HG02642 (cell line): ENCODE data around the gene MPDZ.
"Not testable (repeated sequence)": the region's sequence is repeated elsewhere in the genome, so short reads cannot be mapped to it uniquely, and the experiment has no call there.

Experiments
- ATAC-seq: cut with Tn5 transposase; IDR thresholded peaks from one replicate; pipeline ENCODE4 v1.9.1; 2021; ENCODE audit warnings: mild to moderate bottlenecking; ENCODE audit not compliant: unreplicated experiment, poor library complexity

Gene MPDZ

DNA sequence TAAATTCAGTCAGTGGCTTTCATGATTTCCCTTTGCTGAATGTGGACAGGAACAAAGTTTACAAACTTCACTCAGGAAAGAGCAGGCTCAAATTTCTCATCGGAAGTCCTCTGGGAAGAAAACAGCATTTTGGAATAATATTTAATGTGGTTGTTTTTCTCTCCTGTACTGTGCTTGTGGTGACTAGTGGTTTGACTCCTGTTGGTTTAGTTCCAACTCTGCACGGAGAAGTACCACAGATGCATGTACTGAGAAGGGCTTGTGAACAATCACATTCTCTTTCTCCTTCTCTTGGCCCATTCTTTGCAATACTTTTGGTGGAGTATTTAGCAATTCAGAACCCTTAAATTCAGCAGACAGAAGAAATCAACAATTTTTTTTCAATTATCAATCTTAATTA is 13.3 kb downstream of the MPDZ start:
- no peak for ATAC-seq

DNA sequence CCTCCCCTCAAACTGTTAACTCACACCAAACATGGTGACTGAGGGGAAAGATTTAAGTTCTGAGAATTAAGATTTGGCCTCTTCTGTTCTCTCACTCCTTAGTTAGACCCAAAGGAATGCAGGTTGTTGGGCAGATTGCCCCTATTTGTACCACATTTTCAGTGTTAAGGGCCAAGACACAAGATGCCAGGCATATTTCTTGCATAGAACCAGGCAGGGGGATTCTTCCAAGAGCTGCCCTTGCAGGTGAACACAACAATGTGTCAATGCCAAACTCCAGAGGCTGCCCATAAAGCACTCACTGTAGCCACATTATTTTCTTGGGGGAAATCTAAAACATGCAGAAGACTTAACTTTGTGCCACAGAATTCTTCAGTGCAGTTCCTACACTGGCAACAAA is 14.7 kb downstream of the MPDZ start:
- no peak for ATAC-seq

DNA sequence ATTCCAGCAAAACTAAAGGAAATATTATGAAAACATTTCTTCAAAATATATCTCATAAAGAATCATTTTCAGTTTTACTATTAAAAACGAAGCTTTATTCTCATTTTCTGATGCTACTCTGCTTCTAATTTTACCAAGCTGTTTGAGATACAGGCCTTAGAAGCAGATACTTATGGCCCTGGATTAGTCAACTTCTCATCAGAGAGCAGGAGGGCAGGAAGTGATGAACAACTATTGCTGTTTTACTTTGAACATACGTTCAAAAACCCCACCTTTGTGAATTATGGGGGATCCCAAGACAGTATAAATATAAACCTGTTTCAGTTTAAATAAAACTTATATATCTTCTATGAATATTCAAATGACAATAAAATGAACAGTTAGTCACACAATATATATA is 16.0 kb downstream of the MPDZ start:
- ATAC-seq, result no peak

DNA sequence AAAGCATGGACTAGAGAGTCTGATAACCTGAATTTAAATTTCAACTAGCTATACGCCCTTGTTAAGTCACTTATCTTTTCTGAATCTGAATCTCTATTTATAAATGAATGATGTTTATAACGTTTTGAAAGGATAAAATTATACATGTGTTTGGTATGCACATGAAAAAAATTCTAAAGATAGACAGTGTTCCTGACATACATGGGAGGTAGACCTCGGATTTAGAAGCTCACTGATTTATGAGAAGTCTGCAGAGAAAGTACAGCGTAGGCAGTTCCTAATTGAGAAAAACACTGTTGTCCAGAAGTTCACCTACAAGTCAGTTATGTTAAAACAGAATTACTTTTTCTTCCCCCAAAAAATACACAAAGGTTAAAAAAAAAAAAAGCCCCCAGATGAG is 26.6 kb downstream of the MPDZ start:
- no peak for ATAC-seq

DNA sequence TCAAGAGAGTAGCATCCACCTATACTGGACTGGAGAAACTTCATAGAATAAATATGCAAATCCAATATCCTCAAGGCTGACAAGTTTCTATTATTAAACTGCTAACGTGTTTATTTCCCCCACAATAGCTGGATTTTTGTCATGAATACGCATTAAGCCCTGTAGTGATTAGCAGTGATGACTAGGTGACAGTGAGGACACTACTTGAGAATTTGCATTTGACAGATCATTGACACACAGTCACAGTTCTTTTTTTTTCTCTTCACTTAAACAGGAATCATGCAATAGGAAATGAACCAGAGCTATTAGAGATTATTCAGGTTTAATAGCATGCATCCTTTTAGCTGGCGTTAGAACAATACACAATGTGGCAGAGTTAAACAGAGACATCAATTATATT is 35.3 kb downstream of the MPDZ start:
- no peak for ATAC-seq

DNA sequence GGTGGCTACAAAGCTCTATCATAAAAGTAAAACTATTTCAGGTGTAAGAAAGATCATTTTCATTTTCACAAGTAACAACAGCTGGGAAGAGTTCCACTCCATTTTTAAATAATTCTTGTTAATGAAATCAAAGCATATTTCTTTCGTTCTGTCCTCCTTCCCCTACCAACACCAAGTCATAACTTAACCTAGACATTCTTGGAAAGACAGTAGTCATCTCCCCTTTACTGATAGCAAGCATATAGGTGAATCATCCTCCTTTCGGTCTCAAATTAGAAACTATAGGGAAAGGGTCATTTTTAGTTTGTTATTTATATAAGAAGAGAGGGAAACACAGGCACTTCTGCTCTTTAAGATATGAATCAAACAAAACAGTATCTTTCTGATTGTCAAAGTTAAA is 38.2 kb downstream of the MPDZ start:
- ATAC-seq, result no peak

DNA sequence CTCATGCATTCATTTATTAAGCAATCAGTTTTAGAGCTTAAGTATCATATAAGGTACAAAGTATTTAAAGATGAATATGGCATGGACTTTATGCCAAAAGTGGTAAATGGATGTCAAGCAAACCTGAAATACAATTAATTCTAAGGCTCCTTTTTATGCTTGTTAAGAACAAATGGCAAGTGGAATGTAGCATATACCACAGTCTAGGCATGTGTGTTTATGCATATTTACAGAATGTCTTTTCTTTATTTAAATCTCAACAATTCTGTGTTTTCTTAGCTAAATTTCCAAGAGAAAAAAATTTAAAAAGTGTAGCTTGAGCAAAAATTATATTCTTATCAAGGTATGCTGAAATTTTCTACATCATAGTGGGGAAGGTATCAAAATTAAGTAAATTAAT is 39.8 kb downstream of the MPDZ start:
- ATAC-seq, result no peak

DNA sequence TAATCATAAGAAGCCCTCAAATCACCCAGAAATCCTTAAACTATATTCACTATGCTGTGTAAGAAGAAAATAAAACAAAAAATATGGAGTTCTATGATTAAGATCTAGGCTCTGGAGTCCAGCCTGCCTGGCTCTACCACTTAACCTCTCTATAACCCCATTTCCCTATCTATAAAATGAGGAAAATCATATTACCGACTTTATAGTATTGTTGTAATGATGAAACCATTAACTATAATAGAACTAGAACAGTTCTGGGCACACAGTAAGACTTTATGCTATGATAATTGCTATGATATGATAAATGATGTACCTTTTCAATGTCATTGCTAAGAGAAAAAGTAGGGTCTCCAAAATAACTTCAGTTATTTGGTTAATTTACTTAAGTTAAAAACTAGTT is 40.3 kb downstream of the MPDZ start:
- no peak for ATAC-seq

DNA sequence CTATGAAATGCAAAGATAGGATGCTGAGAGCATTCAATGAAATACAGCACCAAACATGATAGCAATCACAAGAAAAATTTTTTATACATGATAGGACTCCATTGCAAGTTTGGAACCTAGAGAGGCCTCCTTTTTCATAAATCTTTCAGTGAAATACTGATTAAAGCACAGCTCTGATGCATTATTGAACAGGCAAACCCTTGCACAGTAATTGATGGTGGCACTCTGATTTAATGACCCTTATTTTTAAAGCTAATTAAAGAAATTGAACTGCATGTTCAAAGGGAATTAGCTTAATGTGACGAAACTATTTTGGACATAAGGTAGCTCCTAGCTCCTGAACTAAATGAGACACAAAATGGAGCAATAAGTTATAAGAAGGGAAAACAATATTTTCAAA is 44.6 kb downstream of the MPDZ start:
- no peak for ATAC-seq

DNA sequence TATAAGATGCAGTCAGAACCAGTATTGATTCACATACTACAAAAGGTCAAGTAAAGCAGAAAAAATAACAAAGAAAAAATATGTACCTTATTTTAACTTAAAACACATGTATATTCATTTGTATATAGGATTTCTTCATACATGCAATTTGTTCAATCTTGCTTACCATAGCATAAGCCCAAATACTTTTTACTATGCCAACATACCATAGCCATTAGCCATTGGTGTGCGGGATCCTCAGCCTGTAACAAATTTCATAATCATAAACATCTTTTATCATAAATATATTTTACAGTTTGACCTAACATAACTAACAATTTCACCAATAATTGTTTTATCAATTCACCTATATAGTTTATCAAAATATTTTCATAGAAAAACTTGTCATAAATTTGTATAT is 51.1 kb downstream of the MPDZ start:
- ATAC-seq, result no peak

DNA sequence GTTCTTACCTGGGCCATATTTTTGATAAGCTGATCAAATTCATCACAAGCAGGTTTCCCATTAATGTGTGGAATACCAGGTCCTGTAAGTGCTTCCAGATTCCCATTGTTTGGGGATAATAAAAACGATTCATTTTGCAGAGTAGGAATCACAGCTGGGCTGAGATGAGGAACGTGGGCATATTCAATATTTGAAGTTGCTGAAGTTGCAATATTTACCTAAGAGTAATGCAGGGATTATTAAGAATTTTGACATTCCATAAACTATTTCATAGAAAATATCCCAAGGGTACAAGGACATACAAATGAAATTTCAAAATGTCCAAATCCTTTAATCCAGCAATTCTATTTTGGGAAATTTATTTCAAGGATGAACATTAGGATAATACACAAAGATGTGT is 55.1 kb downstream of the MPDZ start:
- ATAC-seq, result no peak

DNA sequence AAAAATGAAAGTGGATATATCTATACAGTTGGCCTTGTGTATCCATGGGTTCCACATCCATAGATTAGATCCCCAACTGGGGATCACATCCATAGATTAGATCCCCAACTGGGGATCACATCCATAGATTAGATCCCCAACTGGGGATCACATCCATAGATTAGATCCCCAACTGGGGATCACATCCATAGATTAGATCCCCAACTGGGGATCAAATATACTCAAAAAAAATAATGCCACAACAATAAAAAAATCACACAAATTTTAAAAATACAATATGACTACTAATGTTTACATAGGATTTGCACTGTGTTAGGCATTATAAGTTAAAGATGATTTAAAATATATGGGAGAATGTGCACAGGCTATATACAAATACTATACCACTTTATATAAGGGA is 56.8 kb downstream of the MPDZ start:
- ATAC-seq, result not testable (repeated sequence)

DNA sequence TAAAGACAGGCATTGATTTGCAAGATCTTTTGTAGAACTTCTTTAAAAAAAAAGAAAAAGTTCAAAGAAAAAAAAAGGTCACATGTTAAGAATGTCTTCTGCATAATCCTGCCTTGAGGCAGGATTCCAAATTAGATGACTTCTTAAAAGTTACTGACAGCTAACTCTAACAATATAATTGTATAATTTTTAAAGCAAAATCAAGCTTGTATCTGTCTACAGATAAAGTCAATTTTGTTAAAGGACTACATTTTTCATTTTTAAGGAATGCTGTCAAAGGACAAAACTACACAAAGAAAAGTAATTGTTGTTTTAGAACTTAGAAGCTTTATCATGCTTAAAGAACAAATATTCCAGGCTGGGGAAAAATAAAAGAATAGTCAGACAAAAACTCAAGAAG is 57.8 kb downstream of the MPDZ start:
- no peak for ATAC-seq

DNA sequence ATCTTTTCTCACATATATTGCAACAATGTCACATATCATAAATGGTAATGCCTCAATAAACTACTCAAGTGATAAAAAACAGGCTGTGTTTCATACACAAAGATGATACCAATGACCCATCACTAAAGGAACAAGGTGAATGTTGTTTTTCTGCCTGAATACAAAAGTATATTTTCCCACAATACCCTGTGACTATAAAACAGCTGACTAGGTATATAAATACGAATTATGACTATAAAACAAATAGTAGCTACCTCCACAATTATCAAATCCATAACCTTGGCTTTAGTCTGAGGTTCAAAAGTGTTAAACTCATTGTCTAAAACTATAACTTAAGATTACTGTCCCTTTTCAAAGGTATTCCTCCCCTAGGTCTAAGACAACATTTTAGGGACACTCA is 58.7 kb downstream of the MPDZ start:
- ATAC-seq, result no peak

DNA sequence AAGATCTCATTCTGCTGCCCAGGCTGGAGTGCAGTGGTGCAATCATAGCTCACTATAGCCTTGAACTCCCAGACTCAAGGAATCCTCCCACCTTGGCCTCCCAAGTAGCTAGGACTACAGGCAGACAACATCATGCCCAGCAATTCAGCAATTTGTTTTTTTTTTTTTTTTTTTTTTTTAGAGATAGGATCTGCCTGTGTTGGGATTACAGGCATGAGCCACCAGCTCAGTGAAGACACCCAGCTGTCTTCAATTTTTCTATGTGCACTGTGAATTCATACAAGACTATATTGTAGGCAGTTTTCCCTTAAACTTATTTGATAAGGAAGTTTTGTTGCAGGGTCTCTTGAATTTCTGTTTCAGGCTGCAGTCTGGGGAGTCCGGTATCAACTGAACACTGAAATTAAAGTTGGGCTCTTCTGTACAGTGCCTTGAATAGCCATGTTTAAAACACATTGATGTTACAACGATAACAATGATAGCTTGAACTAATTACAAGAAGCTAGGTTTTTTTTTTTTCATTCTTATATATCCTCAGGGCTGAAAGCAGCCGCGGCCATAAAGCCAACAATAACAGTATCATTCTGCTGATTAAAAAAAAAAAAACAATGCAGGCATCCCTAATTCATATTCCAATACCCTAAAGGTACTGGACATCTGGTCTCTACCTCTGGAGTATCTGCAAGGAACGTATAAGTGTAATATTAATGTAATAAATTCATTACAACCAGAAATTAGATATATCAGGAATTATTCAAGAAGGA is 63.5 kb downstream of the MPDZ start:
- ATAC-seq, result no peak

DNA sequence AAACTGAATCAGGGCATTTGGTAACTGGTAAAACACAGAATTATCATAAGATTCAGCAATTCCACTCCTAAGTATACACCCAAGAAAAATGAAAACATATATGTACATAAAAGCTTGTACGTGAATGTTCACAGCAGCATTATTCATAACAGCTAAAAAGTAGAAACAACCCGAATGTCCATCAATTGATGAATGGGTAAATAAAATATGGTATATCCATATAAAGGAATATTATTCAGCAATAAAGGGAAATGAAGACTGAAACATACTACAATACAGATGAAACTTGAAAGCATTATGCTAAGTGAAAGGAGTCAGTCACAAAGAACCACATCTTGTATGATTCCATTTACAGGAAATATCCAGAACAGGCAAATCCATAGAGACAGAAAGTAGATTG is 65.5 kb downstream of the MPDZ start:
- no peak for ATAC-seq

DNA sequence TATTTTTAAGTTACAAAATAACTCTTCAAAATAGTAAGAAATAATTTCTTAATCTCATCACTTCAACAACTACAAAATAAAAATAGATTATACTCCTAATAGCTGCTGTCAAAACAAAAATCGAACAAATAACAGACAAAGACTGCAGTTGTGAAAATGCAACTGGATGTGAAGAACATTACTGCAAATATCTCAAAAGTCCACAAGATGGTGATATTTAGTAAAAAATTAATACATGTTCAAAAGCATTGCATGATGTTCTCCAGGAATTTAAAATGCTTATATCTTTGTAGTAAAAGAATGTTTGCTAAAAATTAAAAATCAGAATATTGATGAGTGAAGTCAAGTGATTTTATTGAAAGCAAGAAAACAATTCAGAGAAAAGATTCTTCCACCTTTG is 66.2 kb downstream of the MPDZ start:
- ATAC-seq, result no peak

DNA sequence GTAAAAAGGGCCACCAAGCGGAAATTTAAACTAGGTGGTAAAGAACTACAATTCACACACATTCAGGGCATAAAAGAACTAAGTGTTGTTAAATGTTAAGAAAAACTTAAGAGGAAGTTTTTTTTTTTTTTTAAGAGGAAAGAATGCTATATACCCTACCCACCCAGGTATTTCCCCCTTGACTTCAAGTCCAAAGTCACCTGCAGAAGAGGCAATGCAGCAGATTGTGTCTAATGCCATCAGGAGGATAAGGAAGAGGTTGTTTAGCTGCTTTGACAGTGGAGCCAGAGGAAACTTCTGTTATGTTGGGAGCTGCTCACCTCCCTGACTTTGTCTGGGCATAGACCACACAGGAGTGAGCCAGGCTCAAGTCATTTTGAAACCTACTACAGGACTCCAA is 69.2 kb downstream of the MPDZ start:
- ATAC-seq, result no peak

DNA sequence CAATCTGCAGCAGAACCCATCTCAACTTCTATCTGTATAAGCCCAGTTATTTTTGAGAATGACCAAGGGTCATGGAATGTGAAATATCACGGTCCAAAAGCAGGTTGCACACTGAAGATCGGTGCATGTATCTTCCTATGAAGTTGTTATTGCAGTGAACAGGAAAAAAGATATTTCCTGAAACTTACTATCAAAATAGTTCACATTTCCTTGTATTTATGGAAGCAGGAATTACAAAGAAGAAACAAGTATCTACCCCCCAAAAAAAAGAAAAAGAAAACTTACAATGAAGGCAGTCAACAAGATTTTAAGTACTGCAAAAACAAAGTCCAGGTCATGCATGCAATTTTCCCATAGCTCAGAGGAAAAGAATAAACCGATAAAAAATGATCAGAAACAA is 70.0 kb downstream of the MPDZ start:
- no peak for ATAC-seq

DNA sequence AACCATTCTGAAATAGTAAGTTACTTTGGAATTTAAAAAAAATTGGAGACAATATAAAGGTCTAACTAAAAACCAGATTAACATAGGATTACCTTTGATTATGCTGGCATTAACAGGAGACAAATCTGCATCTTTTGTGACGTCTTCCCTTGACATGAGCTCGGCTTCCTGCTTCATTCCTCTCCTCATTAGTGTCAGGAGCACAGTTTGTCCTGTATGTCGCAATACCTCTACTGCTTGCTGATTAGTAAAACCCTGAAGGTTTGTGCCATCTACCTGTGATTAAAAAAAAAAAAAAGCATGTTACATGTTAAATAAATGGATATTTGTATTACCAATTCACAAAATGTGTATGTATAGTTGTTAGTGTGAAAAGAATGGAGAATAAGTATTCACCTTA is 73.7 kb downstream of the MPDZ start:
- no peak for ATAC-seq

DNA sequence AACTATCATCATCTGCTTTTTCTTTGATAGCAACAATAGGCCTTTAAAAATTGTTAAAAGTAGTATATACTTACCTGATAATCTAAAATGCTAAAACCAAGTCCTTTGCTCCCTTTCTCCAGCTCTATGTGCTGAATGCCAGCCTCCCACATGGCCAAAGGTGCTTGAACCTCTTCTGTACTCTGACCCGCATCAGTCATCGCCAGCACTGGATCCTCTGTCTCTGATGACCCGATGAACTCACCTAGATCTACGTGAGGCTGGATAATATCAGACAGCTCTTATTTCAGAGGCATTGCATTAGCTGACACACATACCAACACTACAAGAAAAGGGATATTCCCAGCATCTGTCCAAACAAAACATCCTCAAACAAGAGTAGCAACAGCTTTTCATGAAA is 89.5 kb downstream of the MPDZ start:
- no peak for ATAC-seq

DNA sequence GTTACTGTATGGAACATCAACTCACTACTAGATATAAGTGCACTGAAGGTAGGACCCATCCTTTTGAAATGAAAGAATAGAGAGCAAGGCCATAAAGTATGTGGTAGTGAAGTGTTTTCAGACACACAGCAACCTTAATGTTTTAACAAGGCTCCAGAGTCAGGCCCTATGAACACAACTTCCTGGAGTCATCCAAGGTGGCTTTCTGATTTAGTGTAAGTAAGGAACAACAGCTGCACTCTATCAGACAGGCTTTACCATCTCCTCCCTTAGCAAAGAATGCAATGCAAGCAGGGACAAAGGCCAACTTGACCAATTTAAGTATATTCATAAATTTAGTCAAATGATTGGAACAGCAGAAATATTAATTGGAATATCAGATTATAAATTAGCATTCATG is 90.1 kb downstream of the MPDZ start:
- ATAC-seq, result no peak

DNA sequence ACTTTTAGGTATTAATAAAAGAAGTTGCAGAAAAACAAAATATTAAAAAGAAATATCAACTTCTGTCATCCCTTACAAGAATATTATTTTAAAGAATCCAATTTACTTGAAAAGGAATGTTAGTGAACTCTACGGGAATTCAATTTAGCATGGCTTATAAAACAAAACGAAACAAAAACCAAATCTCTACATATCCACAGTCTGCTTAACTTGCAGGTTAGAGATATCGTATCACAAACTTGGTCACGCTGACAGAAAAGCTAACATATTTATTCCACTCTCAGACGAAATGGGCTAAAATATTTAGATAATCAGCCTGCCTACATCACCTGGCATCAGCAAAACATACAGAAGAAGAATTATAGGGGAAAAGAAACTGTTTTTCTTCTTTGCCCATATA is 92.7 kb downstream of the MPDZ start:
- no peak for ATAC-seq
